Left kidney (tissue), 2 donors: Measurements from ENCODE around the gene PLOD2. TPM values are rescaled to one million over a fixed set of nuclear protein-coding genes. Genes with fewer than 3 reads are reported as not detected.
"Not testable (repeated sequence)": the region's sequence is repeated elsewhere in the genome, so short reads cannot be mapped to it uniquely, and the experiment has no call there.

ENCODE experiments used
- DNase-seq: peaks from one replicate; pipeline ENCODE4 v3.0.0-alpha.2; 2013
- polyA plus RNA-seq: library from polyadenylated mRNA; unstranded; fragments of 120-200 nt; gene quantifications from one replicate; pipeline ENCODE4 v1.2.1, GENCODE V29; 2013; ENCODE audit not compliant: insufficient read length

The PLOD2 gene
- polyA plus RNA-seq, 1 donor = 171 TPM

DNA sequence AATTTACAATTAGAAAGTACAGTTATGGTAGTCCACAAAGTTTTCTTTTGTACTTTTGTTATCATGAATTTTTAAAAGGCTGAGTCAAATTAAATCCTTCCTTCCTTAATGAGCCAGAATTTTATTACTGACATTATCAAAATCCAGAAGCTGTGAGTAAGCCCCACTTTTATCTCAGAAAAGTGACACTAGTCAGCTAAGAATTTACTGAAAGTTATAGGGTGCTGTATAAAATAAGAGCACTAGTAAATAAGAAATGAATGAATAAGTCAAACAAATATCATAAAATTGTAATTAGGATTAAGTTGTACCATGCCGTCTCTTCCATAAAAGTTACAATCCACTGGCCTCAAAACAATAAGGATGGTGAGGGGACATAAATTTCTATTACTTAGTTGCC, 15.3 kb downstream of the PLOD2 start:
- no peak for DNase-seq

DNA sequence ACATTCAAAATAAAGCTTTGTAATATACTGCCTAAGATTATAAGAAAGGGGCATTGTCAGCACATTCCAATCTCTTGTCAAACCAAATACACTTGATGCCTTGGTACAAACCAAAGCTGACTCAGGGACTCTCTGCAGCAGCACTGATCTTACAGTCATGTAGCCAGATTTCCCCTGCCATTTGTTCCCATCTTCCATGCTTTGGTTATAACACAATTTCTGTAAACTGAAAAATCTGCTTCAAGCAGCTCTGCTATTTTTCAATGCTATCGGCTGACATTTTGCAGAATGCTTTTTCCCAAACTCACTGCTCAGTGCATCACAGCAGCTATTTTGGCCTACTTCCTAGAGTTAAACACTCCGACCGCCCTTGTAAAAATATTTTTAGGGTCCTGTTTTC, 18.2 kb downstream of the PLOD2 start:
- no peak for DNase-seq

DNA sequence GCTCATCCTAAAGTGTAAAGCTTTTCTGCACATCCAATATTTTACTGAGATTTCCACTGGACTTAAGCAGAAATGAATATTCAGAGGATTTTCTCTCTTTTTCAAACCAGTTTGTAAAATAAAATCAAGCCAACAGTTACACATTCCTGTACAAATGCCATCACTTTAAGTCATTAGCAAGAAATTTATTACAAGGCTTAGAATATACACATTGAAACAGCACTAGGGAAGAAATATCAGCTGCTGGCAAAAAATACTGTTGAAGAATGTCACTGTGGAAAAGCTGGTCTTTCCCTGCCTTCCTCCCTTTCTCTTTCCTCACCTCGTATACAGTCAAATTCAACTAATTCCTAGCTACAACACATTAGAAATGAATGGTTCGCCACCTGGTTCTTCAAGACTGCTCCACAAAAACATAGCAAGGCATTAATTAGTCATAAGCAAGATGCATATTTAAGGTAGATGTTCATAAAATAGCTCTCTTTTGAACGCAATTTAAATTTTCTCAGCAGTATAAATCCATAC, 21.3 kb downstream of the PLOD2 start:
- no peak for DNase-seq

- no peak for DNase-seq
Measured at GRCh38 chr3:146138902-146139301, 22.1 kb downstream of the PLOD2 start.

- no peak for DNase-seq
Measured at GRCh38 chr3:146136647-146137046, 24.3 kb downstream of the PLOD2 start.

DNA sequence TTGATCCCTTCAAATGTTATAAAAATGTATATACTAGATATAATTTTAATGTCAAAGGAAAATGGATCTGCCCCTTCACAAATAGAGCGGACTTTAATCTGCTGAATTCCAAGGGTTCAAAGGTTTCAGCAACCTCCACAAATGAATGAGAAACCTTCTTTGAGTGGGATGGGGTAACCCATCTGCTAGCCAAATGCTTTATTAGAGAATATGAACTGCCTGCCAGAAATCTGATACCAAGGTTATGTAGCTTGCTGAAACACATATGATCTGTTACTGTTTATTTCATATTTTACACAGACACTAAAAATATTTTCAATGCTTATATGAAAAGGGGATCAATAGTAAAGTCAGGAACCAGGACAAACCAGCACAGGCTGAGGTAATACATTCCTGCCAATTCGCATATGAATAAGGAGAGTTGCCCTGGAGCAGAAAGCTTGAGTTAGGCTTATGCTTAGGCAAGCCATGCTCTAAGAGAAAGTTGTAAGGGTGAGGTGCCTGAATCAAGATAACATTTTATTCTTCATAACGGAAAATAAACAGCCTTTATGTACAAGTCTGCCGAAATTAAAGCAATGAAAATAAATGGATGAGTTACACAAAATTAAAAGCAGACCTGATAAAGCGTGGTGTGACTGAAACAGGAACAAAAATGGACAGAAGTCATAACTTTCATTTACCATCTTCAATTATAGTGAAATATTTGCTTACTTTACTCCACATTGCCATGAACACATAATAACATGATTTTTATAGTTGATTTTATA, 26.5 kb downstream of the PLOD2 start:
- no peak for DNase-seq

DNA sequence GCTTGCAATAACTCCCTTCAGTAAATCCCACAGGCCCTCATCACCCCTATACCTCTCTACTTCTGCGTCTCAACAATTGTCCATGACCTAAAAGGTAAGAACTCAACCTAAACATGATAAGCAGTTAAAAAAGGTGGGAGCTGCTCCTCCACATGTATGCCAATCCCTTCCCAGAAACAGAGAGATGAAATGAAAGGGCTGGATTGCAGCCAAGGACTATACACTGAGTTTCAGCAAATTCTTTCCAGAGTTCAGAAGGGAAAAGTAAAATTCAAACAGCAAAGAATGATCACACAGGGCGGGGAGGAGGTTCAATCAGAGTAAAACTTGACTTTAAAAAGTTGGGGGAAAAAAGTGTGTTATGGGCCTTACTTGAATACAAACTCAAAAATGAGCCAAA, 27.5 kb downstream of the PLOD2 start:
- no peak for DNase-seq

DNA sequence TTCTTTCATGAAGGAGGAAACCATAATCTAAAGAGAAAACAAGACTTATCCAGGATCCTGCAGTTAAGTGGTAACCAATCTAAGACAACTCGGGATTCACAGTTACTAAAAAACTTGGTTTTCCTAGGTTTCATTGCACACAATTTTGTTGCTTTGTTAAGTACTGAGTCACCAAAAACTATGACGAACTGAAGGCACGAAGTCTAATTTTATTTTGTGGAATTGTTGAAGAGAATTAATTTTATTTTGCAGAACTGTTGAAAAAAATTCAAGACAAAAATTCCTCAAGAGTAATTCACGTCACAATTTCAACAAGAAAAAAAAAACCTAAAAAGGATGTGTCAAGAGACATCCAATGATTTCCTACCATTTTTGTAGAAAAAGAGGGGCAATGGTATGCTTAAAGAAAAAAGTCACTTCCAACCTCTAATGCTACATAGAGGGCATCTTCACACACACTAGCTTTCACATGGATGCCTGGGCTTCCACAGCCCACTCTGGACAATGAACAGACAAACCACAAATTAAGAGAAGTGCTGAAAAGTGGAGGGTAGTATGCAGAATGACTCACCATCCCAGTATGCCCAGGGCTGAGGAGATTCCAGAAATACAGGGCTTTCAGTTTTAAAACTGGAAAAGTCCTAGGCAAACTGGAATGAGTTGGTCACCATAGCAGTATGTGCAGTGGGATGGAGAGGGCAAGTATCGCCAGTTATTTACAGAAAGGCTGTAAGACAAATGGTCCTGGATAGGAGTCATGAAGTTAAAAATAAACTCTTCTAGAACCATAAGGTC, 29.2 kb downstream of the PLOD2 start:
- no peak for DNase-seq

DNA sequence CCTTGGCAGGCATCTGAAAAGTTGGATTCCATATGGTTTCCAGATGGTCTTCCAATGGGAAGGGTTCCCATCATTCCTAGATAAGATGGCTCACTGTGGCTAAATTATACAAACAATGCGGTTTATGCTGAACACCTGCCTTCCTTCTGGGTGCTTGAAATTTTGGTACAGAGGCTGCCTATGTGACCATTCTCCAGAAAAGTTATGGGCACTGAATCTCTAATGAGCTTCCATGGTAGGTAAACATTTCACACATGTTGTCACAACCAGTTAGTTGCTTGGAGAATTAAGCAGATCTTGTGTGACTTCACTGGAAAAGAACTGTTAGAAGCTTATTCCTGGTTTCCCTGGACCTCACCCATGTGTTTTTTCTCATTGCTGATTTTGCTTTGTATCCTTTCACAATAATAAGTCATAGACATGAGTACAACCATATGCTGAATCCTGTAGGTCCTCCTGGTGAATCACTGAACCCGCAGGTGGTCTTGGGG, 30.1 kb downstream of the PLOD2 start:
- DNase-seq = no peak

DNA sequence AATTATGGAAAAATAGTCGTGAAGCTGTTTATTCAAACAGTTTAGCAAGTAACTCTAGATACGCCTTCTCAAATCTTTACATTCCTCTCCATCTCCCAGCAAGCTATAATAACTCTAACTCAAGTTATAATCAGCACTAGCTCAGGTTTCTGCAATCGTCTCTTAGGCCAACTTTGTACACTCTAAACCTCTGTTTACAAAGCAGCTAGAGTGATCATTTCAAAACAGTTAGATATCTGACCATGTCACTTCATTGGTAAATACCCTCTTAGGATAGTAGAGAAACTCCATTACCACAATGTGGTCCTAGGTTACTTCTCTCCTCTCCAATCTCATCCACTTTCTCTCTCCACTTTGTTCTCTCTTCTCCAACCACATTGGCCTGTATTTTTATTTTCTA, 31.2 kb downstream of the PLOD2 start:
- no peak for DNase-seq

- DNase-seq = no peak
Measured at GRCh38 chr3:146128939-146129338, 32.0 kb downstream of the PLOD2 start.

DNA sequence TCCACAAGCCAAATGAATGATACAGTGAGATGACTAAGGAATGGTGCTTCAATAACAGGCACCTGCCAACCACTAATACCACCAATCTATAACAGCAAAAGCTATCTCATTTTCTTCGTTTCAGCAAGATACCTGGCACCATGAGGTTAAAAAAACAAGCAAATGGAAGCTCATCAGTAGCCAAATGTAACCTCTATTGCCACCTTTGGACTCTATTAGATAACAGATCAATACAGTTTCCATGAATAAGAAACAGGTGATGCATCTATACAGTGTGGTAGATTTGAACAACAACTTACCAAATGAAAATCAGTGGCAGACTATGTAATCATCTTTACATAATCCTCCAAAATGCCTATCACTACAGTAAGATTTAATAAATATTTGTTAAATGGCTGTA, 32.8 kb downstream of the PLOD2 start:
- DNase-seq = no peak

DNA sequence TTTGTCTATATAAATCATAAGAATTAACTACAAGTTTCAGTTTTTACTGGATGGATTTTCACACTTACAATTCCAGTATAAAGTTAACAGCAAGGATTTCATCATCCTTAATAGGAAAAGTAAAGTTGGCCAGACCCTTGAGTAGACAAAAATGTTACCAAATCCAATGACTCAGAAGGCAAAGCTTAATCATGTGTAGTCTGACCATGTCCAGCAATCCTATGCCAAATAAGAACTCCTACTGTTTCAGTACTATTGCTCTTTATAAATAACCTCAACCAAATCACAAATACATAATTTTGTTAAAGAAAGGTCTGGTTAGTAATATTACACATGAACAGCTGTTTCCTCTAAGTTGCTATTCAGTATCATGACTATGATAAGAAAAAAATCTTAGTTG, 35.0 kb downstream of the PLOD2 start:
- DNase-seq = no peak

DNA sequence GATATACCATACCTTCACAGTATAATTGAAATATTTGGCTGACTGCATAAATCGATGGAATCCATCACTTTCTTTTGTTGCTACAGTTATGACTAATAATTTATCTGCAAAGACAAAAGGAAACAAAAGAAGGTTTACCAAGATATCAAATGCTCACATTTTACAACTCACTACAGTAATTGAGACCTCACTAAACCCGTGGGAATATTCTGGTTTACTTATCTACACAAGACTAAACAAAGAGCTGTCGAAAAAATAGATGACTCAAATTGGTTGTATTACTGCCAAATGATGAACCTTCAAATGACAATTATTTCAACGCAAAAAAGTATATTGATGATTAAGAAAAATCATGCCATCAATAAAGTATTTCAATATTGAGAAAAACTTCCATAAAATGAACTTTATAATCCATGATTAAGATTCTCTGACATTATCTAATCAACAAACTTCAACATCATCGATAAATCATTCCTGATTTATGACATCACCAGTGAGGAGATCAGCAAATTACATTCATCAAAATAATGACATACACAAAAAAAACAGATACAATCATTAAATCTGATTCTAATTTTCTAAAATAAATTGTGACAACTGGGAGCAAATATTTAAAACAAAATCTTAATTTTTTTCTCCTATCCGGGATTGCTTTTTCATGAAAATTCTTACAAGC, 36.7 kb downstream of the PLOD2 start:
- no peak for DNase-seq

DNA sequence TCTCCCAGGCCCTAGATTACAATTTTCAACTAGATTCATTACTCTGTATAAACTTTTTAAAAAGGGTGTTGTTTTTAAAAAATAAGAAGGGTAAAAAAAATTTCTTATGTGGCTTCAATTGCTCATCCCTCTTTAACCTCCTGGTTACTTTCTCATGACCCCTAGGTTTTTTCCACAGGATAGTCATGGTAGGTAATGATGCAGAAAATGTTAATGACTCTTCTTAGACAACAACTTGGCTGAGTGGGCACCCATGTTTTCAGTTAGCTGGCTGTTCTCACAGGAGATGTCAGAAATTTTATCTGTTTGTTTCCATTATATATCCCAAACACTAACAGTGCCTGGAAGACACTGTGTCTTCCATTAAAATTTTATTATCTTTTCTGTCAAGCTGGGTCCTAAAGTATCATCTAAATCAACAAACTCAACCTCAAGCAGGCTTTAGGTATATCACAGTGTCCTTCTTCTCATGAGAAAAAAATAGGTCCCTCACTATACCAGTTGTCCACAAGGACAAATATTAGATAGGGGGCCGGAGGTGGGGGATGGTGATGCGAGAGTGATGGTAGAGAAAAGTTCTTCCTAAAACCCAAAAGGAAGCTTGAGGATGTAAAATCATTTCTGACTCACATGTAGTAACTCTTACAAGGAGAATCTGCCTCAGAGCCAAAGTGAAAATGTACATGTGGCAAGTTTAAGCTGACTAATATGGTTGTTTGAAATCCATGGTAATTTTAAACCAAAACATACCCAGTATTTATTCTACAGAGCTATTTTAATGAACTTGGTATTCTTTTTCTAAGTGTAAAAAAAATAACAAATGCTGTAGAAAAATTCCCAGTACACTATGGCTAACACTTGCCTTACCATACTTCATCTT, 43.3 kb downstream of the PLOD2 start:
- DNase-seq = peak; percentile 60

GRCh38 chr3:146115619-146116018, 45.4 kb downstream of the PLOD2 start:
- no peak for DNase-seq

DNA sequence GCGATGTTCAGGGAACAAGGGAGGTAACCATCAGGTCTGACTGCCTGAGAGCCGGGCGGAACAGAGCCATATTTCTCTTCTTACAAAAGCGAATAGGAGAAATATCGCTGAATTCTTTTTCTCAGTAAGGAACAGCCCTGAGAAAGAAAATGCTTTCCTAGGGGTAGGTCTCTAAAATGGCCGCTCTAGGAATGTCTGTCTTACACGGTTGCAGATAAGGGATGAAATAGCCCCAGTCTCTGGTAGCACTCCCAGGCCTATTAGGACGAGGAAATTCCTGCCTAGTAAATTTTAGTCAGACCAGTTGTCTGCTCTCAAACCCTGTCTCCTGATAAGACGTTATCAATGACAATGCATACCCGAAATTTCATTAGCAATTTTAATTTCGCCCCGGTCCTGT, 47.2 kb downstream of the PLOD2 start:
- not testable (repeated sequence) for DNase-seq

GRCh38 chr3:146111337-146111736, 49.6 kb downstream of the PLOD2 start:
- no peak for DNase-seq

- no peak for DNase-seq
Measured at GRCh38 chr3:146110161-146110560, 50.8 kb downstream of the PLOD2 start.

DNA sequence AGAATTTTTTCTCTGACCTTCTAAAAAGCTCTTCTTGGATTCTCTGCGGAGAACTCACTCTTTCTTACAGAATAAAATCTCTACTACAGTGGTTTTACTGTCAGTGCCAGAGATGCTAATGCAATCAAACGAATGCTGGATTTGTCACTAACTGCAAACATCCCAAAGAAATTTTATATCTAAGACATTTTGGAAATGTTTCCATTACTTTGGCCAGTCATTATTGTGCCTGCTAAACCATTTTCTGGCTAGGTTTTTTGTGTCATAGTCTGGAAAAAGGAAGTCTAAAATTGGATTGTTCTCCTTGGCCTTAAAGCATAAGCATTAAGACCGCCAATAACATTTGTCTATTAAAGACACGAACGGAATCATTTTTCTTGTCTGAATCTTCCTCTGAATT, 54.0 kb downstream of the PLOD2 start:
- no peak for DNase-seq

DNA sequence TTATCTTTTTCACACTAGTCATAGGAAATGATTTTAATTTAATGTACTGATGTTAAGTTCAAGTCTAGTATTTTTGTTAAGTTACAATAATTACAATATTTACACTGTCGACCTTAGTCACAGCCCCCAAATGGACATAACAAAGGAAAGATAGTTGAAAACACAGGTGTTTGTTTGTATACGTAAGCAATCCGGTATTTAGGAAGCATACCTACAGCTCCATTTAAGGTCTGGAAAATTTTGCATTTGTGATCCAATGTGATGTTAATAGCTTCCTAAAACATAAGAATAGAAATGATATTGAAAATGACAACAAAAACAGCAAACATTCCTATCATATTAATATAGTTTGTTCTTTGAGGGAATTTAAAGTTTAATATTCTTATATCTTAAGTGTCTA, 56.9 kb downstream of the PLOD2 start:
- no peak for DNase-seq

GRCh38 chr3:146102885-146103284, 58.1 kb downstream of the PLOD2 start:
- no peak for DNase-seq
